Fibroblast of lung (primary cell): Measurements from ENCODE around the gene PRX.

ENCODE experiments used
- CTCF ChIP-seq, 2 donors: IDR thresholded peaks in 1 of 2; conservative IDR thresholded peaks in 1 of 2; 1 replicate in 1 of 2; 2 replicates in 1 of 2; pipeline ENCODE4 v1.5.1; 2011 to 2012; ENCODE audit warnings: low read length in 2 of 2, control low read depth in 1 of 2, inconsistent platforms in 1 of 2, low read depth in 1 of 2, mild to moderate bottlenecking in 1 of 2
- EZH2 ChIP-seq: IDR thresholded peaks from 2 replicates; pipeline ENCODE4 v1.5.1; 2012; ENCODE audit warnings: low read length, control low read depth, mild to moderate bottlenecking; ENCODE audit errors: missing control alignments

DNA sequence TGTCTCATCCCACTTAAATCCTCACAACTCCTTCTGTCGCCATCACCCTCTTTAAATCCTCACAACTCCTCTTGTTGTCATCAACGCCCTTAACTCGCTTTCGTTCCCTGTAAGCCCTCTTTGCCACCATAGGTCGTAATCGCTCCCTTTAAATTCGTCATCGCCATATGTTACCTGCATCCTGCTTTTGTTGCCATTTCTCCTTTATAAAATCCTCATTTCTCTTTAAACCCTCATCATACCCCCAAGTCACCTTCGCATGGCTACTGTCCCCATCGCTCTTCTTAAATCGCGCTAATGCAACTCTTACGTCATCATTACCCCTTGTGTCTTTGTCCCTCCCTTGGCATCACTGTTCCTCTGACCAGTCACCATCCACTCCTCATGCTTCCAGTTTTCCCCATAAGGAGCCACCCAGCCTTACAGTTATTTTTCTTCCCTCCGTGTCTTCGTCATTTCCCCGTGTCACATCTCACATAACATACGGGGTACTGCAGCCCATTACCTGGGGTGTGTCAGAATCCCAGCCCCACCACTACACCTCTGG is 64.1 kb downstream of the PRX start:
- TF ChIP-seq CTCF (conservative IDR thresholded peaks at IDR 0.05 in 1 of 2, IDR thresholded peaks at IDR 0.05 in 1 of 2; ENCODE audit: low read depth in 1 of 2, low read length in 2 of 2), result no peak
- TF ChIP-seq EZH2, result no peak
